HL-60/S4 treated with phorbol 12-myristate 13-acetate at 8.2 ng/mL for 4 days and 3 days (cell line): ENCODE results near the gene ITGAD.
"Not testable (repeated sequence)": the region's sequence is repeated elsewhere in the genome, so short reads cannot be mapped to it uniquely, and the experiment has no call there.

Experiments
- in situ Hi-C: fragments of 300-500 bp; cut with MboI; formaldehyde crosslinking; loops from 2 replicates; pipeline ENCODE4 v1.15.0; 2022; ENCODE audit warnings: low sequenced_read_pairs

ITGAD gene

GRCh38 chr16:31403590-31404352 is 10.6 kb downstream of the ITGAD start:
- in situ Hi-C loops, result no loop called here

GRCh38 chr16:31404353-31405064 is 11.4 kb downstream of the ITGAD start:
- in situ Hi-C loops, result no loop called here

- in situ Hi-C loops, result no loop called here
Measured at GRCh38 chr16:31407406-31407805, 14.3 kb downstream of the ITGAD start.

GRCh38 chr16:31409433-31409832 is 16.3 kb downstream of the ITGAD start:
- in situ Hi-C loops, result no loop called here

- in situ Hi-C loops, result no loop called here
Measured at GRCh38 chr16:31410082-31410481, 16.9 kb downstream of the ITGAD start.

- in situ Hi-C loops, result no loop called here
Measured at GRCh38 chr16:31411024-31411844, 18.1 kb downstream of the ITGAD start.

GRCh38 chr16:31412750-31413149 is 19.6 kb downstream of the ITGAD start:
- in situ Hi-C loops, result no loop called here

- in situ Hi-C loops, result no loop called here
Measured at GRCh38 chr16:31413381-31413780, 20.2 kb downstream of the ITGAD start.

- in situ Hi-C loops, result no loop called here
Measured at GRCh38 chr16:31413943-31414342, 20.8 kb downstream of the ITGAD start.

- in situ Hi-C loops, result no loop called here
Measured at GRCh38 chr16:31414706-31415105, 21.6 kb downstream of the ITGAD start.

GRCh38 chr16:31416371-31416770 is 23.2 kb downstream of the ITGAD start:
- in situ Hi-C loops, result no loop called here

- in situ Hi-C loops, result not testable (repeated sequence)
Measured at GRCh38 chr16:31417036-31417435, 23.9 kb downstream of the ITGAD start.

- in situ Hi-C loops, result no loop called here
Measured at GRCh38 chr16:31417916-31418315, 24.8 kb downstream of the ITGAD start.

- in situ Hi-C loops, result no loop called here
Measured at GRCh38 chr16:31420037-31420436, 26.9 kb downstream of the ITGAD start.

- in situ Hi-C loops, result no loop called here
Measured at GRCh38 chr16:31421587-31421986, 28.5 kb downstream of the ITGAD start.

GRCh38 chr16:31423241-31423640 is 30.1 kb downstream of the ITGAD start:
- in situ Hi-C loops, result no loop called here

- in situ Hi-C loops, result no loop called here
Measured at GRCh38 chr16:31423801-31424200, 30.7 kb downstream of the ITGAD start.

GRCh38 chr16:31427441-31428278 is 34.5 kb downstream of the ITGAD start:
- in situ Hi-C loops, result no loop called here

GRCh38 chr16:31428279-31428597 is 35.1 kb downstream of the ITGAD start, which contains the start of gene COX6A2:
Gene COX6A2 (minus strand): TSS chr16:31428360. CDS start chr16:31428325, 35 bp downstream.
- in situ Hi-C loops, result no loop called here

GRCh38 chr16:31428638-31429247 is 35.6 kb downstream of the ITGAD start:
- in situ Hi-C loops, result no loop called here
